Superior temporal gyrus (tissue), 1 donor: ENCODE data around the gene RNF11.

Experiments
- DNase-seq: peaks from one replicate; pipeline ENCODE4 v3.0.0-alpha.2; 2016; ENCODE audit errors: extremely low spot score

Gene RNF11

DNA sequence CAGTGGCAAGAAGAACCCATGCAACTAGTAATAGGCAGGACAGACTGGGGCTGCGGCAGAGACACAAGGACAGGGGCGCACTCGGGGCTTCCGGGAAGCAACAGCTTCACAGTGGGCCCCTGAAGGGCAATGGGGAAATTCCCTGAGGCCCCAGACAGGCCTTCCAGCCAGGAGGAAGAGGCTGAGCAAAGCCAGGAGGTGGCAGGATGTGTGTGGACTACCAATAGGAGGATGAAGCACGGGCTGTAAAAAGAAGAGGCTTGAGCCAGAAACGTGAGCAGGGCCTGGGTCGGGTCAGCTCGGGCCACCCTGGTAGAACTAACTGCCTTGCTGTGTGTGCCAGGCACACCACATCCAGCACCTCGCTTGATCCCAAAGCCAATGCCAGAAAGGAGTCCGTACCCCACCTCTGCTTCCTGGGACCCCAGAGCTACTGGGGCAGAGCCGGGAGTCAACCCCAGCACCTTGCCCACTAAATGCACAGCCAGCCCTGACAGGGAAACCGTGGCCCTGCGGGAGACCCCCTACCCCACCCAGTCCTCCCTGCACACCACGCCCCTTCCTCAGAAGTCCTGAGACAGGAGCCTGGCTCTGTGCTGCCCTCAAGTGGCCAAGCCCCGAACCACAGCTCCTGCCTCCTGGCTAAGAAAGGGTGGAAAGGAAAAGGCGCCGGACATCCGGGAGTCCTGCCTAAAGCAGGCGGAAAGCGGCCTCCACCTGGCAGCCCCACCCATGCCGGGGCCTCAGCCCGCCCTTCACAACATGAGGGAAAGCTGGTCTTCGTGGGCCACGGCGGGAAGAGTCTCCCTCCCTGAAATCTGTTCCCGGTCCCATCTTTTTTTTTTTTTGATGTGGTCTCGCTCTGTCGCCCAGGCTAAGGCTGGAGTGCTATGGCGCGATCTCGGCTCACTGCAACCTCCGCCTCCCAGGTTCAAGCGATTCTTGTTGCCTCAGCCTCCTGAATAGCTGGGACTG, 60.6 kb downstream of the RNF11 start:
- peak; percentile 88 for DNase-seq

DNA sequence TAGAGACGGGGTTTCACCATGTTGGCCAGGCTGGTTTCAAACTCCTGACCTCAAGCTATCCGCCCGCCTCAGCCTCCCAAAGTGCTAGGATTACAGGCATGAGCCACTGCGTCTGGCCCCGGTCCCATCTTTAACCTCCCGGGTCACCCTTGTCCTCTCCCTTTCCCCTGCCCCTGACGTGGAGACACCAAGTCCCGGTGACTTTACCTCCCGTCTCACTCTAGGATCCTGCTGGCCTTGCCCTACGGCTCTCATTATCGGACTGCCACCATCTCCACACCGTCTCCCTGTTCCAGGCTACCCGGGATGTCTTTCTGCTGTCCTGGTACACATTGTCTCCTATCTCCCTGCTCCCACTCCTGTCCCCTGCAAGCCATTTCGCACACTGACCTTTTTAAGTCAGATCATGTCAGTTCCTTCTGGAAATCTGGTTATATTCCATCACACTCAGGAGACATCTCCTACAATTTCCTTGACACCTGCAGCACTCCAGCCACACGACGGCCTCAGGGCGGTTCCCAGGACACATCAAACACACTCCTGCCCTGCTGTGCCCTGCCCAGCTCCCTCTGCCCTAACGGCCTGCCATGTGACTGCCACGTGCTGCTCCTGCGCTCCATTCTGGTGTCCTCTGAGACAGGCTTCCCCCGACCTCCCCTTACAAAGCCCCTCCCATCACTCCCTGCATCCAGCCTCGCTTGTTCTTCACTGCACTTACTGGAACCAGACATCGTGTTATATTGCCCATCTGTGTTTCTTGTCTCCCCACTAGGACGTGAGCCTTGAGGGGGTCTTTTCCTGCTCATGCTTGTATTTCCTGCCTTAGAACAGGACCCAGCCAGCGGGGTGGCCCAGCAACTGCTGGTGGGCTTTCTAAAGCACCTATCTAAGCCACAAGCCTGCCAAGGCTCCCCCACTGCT, 61.6 kb downstream of the RNF11 start:
- no peak for DNase-seq

DNA sequence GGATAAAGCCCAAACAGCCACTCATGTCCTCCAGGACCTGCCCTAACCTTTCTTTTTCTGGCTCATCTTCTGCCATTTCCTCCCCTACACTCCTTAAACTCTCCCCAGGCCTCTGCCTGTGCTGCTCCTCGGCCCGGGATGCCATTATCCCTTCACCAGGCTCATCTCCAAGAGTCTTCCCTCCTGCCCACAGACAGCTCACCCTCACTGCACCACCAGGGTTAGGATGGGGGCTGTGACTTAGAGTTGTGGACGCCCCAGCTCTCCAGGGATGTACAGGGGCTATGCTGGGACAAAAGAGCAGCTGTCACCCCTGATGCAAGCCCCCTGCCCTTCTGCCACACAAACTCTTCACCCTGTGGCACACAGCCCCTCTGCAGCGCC, 62.2 kb downstream of the RNF11 start:
- no peak for DNase-seq

DNA sequence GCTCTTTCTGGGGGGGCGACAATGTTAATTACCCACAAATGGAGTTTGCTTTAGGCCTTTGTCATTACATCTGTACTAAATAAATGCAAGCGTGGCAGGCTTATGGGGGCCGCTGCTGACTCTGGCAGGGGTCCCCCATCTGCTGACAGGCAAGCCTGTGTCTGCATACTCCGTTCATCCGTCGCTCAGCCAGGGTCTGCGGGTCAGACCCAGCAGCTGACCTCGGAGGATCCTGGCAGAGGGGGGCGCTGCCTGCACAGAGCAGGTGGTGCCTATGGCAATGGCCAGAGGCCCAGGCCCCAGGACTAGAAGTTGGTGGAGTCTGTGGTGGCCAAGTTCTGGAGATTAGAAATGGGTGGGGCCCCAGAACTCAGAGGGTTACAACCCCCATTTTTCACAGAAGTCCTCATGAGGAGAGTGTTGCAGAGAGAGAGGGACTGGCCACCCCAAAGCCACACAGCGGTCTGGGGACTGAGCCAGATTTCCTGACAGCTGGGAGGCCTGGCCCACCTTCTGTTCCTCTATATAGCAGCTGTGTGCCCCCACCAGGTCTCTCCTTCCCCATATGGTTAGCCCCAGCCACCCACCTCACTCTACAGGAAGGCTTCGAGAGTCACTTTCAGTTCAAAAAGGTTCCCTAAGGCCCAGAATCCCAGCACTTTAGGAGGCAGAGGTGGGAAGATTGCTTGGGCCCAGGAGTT, 63.3 kb downstream of the RNF11 start:
- DNase-seq, result no peak

DNA sequence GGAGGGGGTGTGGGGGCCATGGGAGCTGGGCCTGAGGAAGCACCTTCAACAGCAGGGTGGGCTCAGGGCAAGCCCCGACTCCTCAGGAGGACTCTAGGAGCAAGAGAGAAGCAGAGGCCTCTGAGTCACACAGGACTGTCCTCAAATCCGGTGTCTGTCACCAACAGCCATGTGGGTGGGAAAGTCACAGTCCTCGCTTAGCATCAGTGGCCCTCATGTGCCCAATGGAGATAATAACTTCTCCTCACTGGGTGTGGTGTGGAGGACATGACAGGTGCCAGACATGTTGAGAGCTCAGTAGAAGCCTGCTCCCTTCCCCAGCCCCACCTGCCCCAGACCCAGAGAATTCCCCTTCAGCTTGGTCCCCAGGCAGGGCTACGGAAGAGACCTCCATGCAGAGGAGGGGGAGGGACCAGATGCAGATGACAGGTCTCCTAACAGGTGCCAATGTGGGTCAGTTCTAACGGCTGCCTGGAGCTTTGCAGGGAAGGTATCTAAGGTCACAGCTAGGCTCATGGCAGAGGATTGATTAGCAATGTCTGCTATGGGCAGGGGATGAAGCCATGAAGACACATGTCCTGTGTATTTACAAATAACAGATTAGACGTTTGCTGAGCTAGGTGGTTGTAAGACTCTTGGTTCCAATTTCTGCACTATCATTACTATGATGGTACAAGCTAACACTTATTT, 64.1 kb downstream of the RNF11 start:
- DNase-seq, result no peak

DNA sequence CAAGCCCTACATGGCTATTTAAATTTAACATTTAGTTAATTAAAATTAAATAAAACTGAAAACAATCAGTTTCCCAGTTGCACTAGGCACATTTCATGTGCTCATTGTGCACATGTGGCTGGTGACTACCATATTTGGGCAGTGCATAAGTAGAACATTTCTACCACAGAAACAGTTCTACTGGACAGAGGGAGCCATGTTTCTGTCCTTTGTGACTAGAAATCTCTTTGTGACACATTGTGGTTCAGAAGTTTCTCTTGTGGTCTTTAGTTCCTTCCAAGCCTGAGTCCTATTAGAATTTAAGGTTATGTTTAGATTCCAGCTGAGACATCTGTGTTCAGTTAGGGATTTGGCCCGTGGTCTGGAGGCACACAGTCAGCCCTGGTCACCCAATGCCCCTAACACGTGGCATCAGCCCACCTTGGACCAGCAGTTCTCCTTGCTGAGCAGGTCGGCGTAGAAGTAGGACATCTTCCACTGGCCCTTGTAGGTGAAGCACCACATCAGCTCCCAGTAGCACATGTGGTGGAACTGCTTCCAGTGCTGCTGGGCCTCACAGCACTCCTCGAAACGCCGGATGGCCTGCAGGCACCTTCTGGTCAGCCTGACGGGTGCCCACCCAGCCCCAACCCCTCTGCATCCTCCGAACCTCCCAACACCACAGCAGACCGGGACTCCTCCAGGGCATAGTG, 65.2 kb downstream of the RNF11 start:
- no peak for DNase-seq

DNA sequence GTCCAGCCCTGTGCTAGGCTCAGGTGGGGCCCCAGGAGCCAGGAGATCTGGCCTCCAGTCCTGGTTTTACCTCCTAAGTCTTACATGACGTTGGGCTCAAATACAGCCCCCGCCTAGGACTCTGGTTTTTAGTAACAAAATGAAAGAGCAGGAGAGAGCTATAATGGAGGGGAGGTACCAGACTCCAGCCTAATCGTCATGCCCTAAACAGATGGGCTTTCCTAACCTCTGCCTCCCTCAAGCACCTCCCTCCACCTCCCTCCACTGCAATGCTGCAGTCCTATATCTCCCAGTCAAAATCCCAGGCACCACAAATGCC, 65.7 kb downstream of the RNF11 start:
- no peak for DNase-seq

DNA sequence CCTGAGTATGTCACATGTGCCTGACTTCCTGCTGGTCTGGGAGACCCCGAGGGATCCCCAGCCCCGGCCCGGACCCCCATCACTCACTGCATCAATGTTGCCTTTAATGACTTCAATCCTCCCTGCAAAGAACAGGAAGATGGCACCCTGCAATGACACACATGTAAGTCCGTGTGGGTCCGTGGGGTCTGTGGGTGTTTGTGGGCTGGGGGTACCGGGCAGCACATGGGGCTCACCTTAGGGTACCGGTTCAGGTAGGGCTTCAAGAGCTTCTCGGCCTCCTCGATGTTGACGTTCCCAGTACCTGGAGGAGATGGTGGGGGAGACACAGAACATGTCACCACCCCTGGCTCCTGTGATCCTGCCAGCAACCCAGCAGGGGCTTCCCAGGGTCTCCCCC, 66.2 kb downstream of the RNF11 start:
- DNase-seq, result no peak

DNA sequence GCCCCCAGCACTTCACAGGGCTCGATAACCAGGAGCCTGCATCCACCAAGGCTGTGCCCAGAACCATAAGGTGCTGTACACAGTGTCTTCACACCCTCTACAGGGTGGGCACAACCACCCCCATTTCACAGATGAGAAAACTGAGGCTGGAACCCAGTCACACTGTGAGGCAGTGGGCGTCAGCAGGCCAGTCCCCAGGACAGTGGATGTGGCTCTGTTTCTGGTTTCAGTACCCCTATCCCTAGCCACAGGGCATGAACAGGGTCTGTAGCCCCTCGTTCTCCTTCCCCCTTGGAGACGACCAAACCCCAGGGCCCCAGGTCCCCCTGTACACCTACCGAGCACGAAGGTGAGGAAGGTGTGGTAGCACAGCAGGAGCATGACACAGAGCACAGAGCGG, 66.7 kb downstream of the RNF11 start:
- DNase-seq, result no peak

DNA sequence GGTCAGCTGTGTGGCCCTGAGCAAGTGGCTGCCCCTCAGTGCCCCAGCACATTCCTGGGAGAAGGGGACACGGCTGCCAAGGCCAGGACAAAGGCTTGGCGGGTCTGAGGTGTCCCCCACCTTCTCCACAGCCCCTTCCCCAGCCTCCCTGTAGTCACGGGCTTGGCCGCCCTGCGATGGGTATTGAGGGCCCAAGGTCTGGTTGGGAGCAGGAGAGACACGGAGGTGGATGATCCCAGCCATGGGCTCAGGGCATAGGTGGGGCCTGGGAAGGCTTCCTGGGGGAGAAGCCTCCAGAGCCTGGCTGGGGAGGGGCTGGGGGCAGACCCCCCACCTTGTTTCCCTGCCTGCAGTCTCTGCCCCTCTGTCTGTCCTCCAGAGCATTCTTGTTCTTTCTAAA, 67.2 kb downstream of the RNF11 start:
- no peak for DNase-seq

DNA sequence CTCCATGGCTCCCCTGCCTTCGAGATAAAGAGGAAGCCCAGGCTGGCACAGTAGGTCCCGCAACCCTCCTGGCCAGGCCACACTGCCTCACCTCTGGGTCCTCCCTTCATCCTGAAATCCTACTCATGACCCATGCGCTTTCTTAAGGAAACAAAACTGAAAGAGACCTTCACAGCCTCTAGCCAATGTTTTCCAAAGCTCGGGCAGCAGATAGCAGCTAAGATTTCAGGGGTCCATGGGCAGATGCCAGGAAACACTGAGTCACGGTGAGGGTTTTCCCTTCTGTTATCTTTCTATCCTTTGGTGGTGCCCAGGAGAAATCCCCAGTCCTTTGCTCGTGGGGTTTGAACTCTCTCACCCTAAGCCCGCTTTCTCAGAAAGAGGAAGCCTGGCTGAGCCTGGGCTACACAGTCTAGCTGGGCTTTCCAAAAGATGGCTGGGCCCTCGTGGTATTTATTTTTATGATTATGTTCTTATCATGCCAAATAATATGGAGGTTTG, 67.7 kb downstream of the RNF11 start:
- DNase-seq, result no peak

DNA sequence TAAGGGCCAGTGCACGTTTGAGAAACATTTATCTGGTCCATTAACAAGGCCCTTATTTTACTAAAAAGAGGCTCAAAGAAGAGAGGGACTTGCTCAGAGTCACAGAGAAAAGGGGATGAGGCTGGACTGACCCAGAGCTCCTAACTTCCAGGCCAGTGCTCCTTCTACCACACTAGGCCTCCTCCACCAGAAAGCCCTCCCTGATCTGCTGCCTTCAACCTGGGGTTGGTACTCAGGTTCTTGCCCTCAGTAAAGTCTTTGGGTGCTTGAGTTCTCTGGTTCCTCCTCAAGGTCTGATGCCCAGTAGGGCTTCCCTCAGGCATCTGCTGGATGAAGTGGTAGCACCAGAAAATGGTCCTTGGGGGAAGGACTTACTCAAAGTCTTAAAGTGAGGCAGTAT, 68.3 kb downstream of the RNF11 start:
- DNase-seq, result no peak

DNA sequence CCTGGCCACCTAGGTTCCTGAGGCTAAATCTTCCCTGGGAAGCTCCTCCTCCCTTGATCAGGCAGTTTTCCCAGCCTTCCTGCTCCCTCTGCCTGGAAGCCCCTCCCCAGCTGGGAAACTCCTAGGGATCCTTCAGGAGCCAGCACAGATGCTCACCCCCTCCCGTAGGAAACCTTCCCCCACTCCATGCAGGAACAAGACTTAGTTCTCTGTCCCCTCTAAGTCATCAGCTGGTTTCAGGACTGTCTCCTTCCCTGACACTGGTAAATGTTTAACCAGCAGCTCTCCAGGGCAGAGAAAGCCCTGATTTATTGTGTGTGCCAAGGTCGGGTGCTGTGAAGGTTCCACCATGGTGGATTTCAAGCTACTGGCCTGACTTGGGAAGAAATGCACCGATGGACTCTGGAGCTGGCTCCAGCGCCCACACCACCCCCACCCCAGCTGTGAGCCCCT, 69.3 kb downstream of the RNF11 start:
- DNase-seq, result no peak

DNA sequence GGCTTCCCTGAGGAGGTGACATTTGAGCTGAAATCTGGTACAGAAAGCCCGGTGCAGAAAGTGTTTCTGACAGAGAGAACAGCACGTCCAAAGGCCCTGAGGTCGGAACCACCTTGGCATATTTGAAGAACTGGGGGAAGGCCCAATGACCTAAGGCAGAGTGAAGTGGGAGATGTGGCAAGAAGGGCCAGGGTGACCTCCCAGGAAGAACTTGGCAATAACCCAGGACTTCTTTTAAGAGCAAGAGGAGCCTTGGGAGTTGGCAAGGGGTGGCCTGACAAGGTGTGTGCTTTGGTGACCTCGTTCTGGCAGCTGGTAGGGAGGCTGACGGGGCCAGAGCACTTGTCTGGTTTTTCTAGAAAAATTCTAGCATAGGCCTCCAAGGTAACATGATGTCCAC, 70.9 kb downstream of the RNF11 start:
- no peak for DNase-seq

DNA sequence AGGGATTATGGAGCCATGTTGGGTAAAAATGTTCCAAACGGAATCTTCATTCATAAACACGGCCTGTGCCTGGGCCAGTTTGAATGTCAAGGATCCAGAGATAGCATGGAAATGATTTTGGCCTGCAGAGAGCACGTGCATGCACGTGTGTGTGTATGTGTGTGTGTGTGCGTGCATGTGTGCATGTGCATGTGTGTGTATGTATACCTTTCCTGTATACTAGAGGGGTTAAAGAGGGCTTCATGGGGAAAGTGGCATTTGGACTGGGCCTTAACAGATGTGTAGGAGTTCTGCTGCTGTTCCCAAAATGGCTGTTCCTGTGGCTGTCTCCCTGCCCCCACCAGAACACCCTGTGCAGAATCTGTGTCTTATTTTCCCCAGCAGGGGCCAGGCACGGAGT, 72.6 kb downstream of the RNF11 start:
- no peak for DNase-seq

DNA sequence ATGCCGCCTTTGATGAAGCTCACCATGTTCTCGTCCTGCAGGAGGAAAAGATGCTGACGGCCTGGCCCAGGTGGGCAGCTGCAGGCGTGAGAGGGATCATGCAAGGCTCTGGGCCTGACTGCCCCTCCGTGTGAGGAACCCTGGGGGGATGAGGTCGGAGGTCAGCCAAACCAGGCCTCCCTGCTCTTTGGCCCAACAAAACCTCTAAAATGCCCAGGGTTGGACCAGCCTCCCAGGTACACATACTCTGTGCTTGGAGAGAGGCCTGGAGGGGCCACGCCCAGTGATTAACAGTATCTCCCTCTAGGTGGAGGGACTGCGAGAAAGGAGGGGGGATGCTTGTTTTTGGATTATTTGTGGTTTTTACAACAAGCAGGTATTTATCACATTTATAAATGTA, 73.2 kb downstream of the RNF11 start:
- no peak for DNase-seq

DNA sequence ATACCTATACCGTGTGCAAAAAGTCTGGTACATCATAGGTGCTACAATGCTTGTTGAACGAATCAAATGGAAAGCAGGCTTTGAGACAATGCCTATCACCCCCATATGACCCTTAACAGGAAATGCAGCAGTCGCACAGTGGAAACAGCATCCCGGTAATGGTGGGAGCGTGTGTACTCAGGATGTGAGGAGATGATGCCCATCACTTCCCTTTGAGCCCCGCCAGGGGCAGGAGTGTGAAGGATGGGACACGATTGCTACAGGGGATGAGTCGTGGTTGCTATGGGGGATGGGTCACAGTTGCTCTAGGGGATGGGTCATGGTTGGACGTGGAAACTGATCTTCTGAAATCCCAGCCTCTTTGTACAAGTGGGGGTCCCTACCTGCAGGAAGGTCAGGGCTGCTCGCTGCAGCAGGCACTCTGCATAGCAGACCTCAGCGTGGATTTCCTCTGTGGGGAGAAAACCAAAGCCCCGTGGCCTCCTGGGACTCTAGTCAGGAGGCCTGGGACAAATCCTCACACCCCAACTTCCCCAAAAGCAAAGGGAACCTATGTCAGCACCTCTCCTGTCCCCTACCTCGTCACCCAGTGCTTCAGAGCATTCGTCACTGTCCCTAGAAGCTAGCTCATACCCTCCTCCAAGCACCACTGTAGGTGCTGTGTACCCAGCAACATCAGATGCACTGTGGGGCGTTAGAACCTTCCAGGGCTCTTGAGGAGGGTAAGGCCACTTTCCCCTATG, 75.0 kb downstream of the RNF11 start:
- DNase-seq, result no peak

DNA sequence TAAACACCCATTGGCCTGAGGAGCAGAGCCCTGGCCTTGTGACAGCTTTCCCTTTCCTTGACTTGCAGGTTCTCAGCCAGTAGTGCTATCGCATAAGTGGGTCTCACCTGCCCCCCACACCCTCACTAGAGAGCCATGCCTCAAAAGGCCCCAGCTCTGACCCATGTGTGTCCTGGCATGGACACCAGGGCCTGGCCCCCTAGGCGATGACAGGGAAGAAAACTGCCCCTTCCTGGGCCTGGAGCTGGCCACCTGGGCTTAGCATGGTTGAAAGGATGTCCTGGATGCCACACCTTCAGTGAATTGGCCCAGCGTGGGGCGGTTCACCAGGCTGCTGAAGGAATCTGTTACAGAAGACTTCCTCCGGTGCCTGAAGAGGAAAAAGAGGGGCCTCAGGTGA, 75.8 kb downstream of the RNF11 start:
- DNase-seq, result no peak

DNA sequence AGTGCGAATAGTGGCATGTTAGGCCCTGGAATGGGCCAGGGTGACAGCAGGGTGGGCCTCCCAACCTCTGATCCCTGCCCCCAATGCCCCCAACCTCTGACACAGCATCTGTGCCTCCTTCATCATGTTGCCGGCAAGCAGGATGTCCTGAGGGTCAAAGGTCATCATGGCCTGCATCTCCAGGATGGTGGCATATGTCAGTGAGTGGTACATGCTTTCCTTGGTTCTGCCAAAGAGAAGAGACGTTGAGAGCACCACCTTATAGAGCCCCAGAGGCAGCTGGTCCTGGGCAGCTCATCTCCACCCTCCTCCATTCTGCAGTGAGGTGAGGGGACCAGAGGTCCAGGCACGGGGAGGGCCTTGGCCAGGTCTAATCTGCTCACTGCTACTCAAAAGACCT, 76.6 kb downstream of the RNF11 start:
- no peak for DNase-seq

DNA sequence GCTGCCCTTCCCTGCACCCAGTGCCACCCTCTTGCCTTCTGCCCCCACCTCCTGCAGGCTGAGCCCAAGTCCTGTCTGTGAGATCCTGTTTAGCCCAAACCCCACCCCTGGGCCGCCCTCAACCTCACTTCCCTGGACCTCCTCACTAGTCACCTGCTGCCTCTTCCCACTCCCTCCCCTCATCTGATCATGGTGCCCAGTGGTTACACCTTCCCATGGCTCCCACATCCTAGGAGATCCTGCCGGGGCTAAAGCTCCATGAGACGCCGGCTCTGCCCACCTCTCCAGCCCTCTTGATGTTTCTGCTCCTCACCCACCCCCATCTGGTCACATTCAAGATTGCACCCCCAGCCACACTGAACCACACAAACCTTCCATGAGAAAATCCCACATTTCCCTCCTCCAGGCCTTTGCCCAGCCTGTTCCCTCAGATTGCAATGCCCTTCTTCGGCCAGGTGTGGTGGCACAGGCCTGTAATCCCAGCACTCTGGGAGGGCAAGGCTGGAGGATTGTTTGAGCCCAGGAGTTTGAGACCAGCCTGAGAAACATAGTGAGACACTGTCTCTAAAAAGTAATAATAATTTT, 77.3 kb downstream of the RNF11 start:
- no peak for DNase-seq
